ENCODE measurements around the gene HCN2. TPM values are rescaled to one million over a fixed set of nuclear protein-coding genes. Genes with fewer than 3 reads are reported as not detected.
A peak's percentile ranks its signal among the peaks of the same experiment; 100 is the strongest.

Gene HCN2
- total RNA-seq, 1 donor from 2014 or later: 0.52 TPM

- no peak overlapping the region for H3K27ac Mint-ChIP-seq
- no peaks in the 10 kb centered on the region for H3K36me3 Mint-ChIP-seq (ENCODE audit: low read depth)
- H3K4me3 Mint-ChIP-seq (ENCODE audit: low read depth): no peak overlapping the region
- no peak for DNase-seq (ENCODE audit: low spot score)
- intact Hi-C loops (cut with micrococcal nuclease): no loop called here
- H3K9me3 Mint-ChIP-seq: no peaks in the 10 kb centered on the region
- no peaks in the 10 kb centered on the region for H3K27me3 Mint-ChIP-seq (ENCODE audit: low read depth)
- peaks cover 9% of the 10 kb centered on the region for H3K4me1 Mint-ChIP-seq (ENCODE audit: low read depth)
Measured at GRCh38 chr19:607301-608154, 17.8 kb downstream of the HCN2 start.

- intact Hi-C loops (cut with micrococcal nuclease): no loop called here
- no peak overlapping the region for H3K4me3 Mint-ChIP-seq (ENCODE audit: low read depth)
Measured at GRCh38 chr19:608155-609003, 18.7 kb downstream of the HCN2 start.

GRCh38 chr19:609004-609346, 19.3 kb downstream of the HCN2 start:
- Mint-ChIP-seq H3K9me3 (no peaks in the 10 kb centered on the region), H3K4me3 (ENCODE audit: low read depth) (no peak overlapping the region), H3K27me3 (ENCODE audit: low read depth) (no peaks in the 10 kb centered on the region), H3K36me3 (ENCODE audit: low read depth) (peaks cover 4% of the 10 kb centered on the region), H3K4me1 (ENCODE audit: low read depth) (peaks cover 9% of the 10 kb centered on the region), H3K27ac (no peak overlapping the region)
- DNase-seq (ENCODE audit: low spot score): no peak
- intact Hi-C loops (cut with micrococcal nuclease): no loop called here

More at GRCh38 chr19:608155-609003, 18.7 kb downstream of the HCN2 start:
- no peak overlapping the region for H3K27ac Mint-ChIP-seq
- DNase-seq (ENCODE audit: low spot score): no peak
- H3K36me3 Mint-ChIP-seq (ENCODE audit: low read depth): peaks cover 4% of the 10 kb centered on the region
- H3K4me1 Mint-ChIP-seq (ENCODE audit: low read depth): peaks cover 9% of the 10 kb centered on the region
- no peaks in the 10 kb centered on the region for H3K9me3 Mint-ChIP-seq
- no peaks in the 10 kb centered on the region for H3K27me3 Mint-ChIP-seq (ENCODE audit: low read depth)

- Mint-ChIP-seq H3K4me3 (ENCODE audit: low read depth) (peak overlapping the region; percentile 88), H3K9me3 (no peaks in the 10 kb centered on the region), H3K4me1 (ENCODE audit: low read depth) (peaks cover 9% of the 10 kb centered on the region), H3K36me3 (ENCODE audit: low read depth) (peaks cover 14% of the 10 kb centered on the region), H3K27me3 (ENCODE audit: low read depth) (no peaks in the 10 kb centered on the region), H3K27ac (peak overlapping the region; percentile 97)
- DNase-seq (ENCODE audit: low spot score): peak; percentile 40
- intact Hi-C loops (cut with micrococcal nuclease): loop anchor here (1.0 to 2.0 kb wide), 2 partner anchors 23 to 38 kb away; partner anchors contain the start of genes BSG and POLRMT
Measured at GRCh38 chr19:610071-610800, 20.6 kb downstream of the HCN2 start.

- Mint-ChIP-seq H3K27me3 (ENCODE audit: low read depth) (no peaks in the 10 kb centered on the region), H3K27ac (peak overlapping the region; percentile 97), H3K36me3 (ENCODE audit: low read depth) (peaks cover 19% of the 10 kb centered on the region), H3K4me3 (ENCODE audit: low read depth) (peak overlapping the region; percentile 88), H3K4me1 (ENCODE audit: low read depth) (peaks cover 11% of the 10 kb centered on the region), H3K9me3 (no peaks in the 10 kb centered on the region)
- DNase-seq (ENCODE audit: low spot score): peak; percentile 63
- intact Hi-C loops (cut with micrococcal nuclease): loop anchor here (1.0 to 2.0 kb wide), 2 partner anchors 22 to 39 kb away; partner anchors contain the start of genes BSG and POLRMT
Measured at GRCh38 chr19:610801-611480, 21.3 kb downstream of the HCN2 start.

GRCh38 chr19:611481-611868, 21.8 kb downstream of the HCN2 start:
- intact Hi-C loops (cut with micrococcal nuclease): loop anchor here (2.0 kb wide), 1 partner anchor 21 kb away; the partner anchor contains the start of gene POLRMT
- H3K27me3 Mint-ChIP-seq (ENCODE audit: low read depth): no peaks in the 10 kb centered on the region

GRCh38 chr19:612941-613340, 23.3 kb downstream of the HCN2 start:
- H3K4me3 Mint-ChIP-seq (ENCODE audit: low read depth): no peak overlapping the region
- peaks cover 11% of the 10 kb centered on the region for H3K4me1 Mint-ChIP-seq (ENCODE audit: low read depth)
- H3K9me3 Mint-ChIP-seq: no peaks in the 10 kb centered on the region
- peaks cover 22% of the 10 kb centered on the region for H3K36me3 Mint-ChIP-seq (ENCODE audit: low read depth)
- no peak for DNase-seq (ENCODE audit: low spot score)
- H3K27ac Mint-ChIP-seq: no peak overlapping the region
- intact Hi-C loops (cut with micrococcal nuclease): no loop called here
- no peaks in the 10 kb centered on the region for H3K27me3 Mint-ChIP-seq (ENCODE audit: low read depth)

More at GRCh38 chr19:611481-611868, 21.8 kb downstream of the HCN2 start:
- H3K4me1 Mint-ChIP-seq (ENCODE audit: low read depth): peaks cover 11% of the 10 kb centered on the region
- H3K4me3 Mint-ChIP-seq (ENCODE audit: low read depth): peak overlapping the region; percentile 88
- H3K9me3 Mint-ChIP-seq: no peaks in the 10 kb centered on the region
- H3K27ac Mint-ChIP-seq: peak overlapping the region; percentile 97
- peaks cover 19% of the 10 kb centered on the region for H3K36me3 Mint-ChIP-seq (ENCODE audit: low read depth)
- DNase-seq (ENCODE audit: low spot score): no peak

- H3K4me3 Mint-ChIP-seq (ENCODE audit: low read depth): no peak overlapping the region
- DNase-seq (ENCODE audit: low spot score): no peak
- no peak overlapping the region for H3K27ac Mint-ChIP-seq
- no peaks in the 10 kb centered on the region for H3K9me3 Mint-ChIP-seq
- no peaks in the 10 kb centered on the region for H3K27me3 Mint-ChIP-seq (ENCODE audit: low read depth)
- intact Hi-C loops (cut with micrococcal nuclease): no loop called here
- H3K36me3 Mint-ChIP-seq (ENCODE audit: low read depth): peaks cover 27% of the 10 kb centered on the region
- H3K4me1 Mint-ChIP-seq (ENCODE audit: low read depth): peaks cover 11% of the 10 kb centered on the region
Measured at GRCh38 chr19:613732-614567, 24.3 kb downstream of the HCN2 start.

- H3K36me3 Mint-ChIP-seq (ENCODE audit: low read depth): peaks cover 32% of the 10 kb centered on the region
- no peak for DNase-seq (ENCODE audit: low spot score)
- no peaks in the 10 kb centered on the region for H3K27me3 Mint-ChIP-seq (ENCODE audit: low read depth)
- H3K4me3 Mint-ChIP-seq (ENCODE audit: low read depth): no peak overlapping the region
- peaks cover 10% of the 10 kb centered on the region for H3K4me1 Mint-ChIP-seq (ENCODE audit: low read depth)
- no peaks in the 10 kb centered on the region for H3K9me3 Mint-ChIP-seq
- intact Hi-C loops (cut with micrococcal nuclease): no loop called here
- no peak overlapping the region for H3K27ac Mint-ChIP-seq
Measured at GRCh38 chr19:615619-616018, 25.9 kb downstream of the HCN2 start.

GRCh38 chr19:616062-616700, 26.5 kb downstream of the HCN2 start:
- H3K4me3 Mint-ChIP-seq (ENCODE audit: low read depth): no peak overlapping the region
- no peak for DNase-seq (ENCODE audit: low spot score)
- no peaks in the 10 kb centered on the region for H3K27me3 Mint-ChIP-seq (ENCODE audit: low read depth)
- H3K4me1 Mint-ChIP-seq (ENCODE audit: low read depth): peaks cover 6% of the 10 kb centered on the region
- intact Hi-C loops (cut with micrococcal nuclease): no loop called here
- no peak overlapping the region for H3K27ac Mint-ChIP-seq
- H3K36me3 Mint-ChIP-seq (ENCODE audit: low read depth): peaks cover 32% of the 10 kb centered on the region
- no peaks in the 10 kb centered on the region for H3K9me3 Mint-ChIP-seq
